ENCODE measurements around the gene CADPS2.

Gene CADPS2

DNA sequence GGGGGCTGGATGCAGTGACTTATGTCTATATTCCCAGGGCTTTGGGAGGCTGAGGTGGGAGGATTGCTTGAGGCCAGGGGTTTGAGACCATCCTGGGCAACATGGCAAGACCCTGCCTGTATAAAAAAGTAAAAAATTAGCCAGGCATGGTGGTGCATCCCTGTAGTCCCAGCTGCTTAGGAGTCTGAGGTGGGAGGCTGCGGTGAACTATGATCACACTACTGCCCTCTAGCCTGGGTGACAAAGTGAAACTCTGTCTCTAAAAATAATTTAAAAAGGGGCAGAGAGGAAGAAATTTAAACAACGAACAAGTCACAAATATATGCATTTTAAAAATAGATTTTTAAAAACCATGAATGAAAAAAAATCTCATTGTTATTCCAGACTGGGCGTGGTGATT lies 535.6 kb downstream of the CADPS2 start:
- no peak overlapping the region for H3K9ac ChIP-seq (ENCODE audit: low read depth, low read length)
- no peaks in the 10 kb centered on the region for H3K9me3 ChIP-seq (ENCODE audit: control insufficient read depth, insufficient read depth, low read length)
- H3K36me3 ChIP-seq (ENCODE audit: control insufficient read depth, insufficient read depth, low read length) = no peaks in the 10 kb centered on the region
- H3K27me3 ChIP-seq (ENCODE audit: control insufficient read depth, insufficient read depth, low read length) = no peaks in the 10 kb centered on the region
- peaks cover 23% of the 10 kb centered on the region for H3K4me1 ChIP-seq (ENCODE audit: control insufficient read depth, insufficient read depth, low read length)
- no peak overlapping the region for H3K4me3 ChIP-seq (ENCODE audit: low read depth, low read length)
- no peak overlapping the region for H3K27ac ChIP-seq (ENCODE audit: low read depth, low read length)

DNA sequence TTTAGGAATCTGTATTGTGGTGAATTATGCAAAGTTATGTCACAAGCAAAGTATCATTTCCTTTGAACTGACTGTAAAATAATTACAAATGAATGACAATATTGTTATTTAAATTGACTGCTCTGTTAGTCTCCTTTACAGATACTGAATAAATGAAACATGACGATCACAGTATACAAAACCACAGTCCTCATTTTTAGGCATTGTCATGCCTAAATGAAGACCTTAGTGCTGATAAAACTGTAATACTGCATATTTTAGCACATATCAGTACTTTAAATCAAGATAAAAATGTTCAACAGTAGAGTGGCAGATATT lies 542.0 kb downstream of the CADPS2 start:
- Histone ChIP-seq H3K27ac (ENCODE audit: low read depth, low read length) (no peak overlapping the region), H3K27me3 (ENCODE audit: control insufficient read depth, insufficient read depth, low read length) (no peaks in the 10 kb centered on the region), H3K9ac (ENCODE audit: low read depth, low read length) (no peak overlapping the region), H3K9me3 (ENCODE audit: control insufficient read depth, insufficient read depth, low read length) (no peaks in the 10 kb centered on the region), H3K4me1 (ENCODE audit: control insufficient read depth, insufficient read depth, low read length) (peaks cover 19% of the 10 kb centered on the region), H3K4me3 (ENCODE audit: low read depth, low read length) (no peak overlapping the region), H3K36me3 (ENCODE audit: control insufficient read depth, insufficient read depth, low read length) (no peaks in the 10 kb centered on the region)

DNA sequence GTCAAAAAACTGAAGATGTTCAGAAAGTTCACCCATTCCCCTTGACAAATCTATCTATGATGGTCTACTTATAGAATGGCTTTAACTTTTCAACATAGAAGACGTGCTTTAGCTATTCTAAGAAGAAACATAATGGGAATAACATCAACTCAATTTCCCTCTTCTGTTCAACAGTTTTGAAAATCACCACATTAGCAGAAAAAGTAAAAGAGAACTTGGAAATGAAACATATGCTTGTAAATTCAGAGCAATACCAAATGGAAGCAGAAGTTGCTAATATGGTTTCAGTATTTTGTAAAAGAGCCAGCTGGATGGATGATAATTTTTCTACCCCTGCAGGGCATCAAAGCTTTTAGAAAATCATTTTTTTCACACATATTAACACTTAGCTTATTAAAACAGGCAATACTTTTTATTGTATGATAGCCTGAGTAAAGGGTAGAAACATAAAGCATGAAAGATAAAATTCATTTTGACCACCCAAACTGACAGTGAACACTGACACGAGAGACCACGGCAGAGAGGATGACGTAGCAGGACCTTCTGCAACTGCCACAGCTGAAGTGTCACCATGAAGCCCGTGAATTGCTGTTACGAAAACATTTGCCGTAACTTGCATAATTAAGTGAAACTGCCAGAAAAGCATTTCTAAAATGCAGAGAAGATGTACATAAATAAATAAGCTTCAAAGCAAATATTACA lies 542.5 kb downstream of the CADPS2 start:
- no peak overlapping the region for H3K9ac ChIP-seq (ENCODE audit: low read depth, low read length)
- H3K4me3 ChIP-seq (ENCODE audit: low read depth, low read length) = no peak overlapping the region
- H3K9me3 ChIP-seq (ENCODE audit: control insufficient read depth, insufficient read depth, low read length) = no peaks in the 10 kb centered on the region
- H3K27ac ChIP-seq (ENCODE audit: low read depth, low read length) = no peak overlapping the region
- H3K36me3 ChIP-seq (ENCODE audit: control insufficient read depth, insufficient read depth, low read length) = no peaks in the 10 kb centered on the region
- H3K27me3 ChIP-seq (ENCODE audit: control insufficient read depth, insufficient read depth, low read length) = no peaks in the 10 kb centered on the region
- peaks cover 16% of the 10 kb centered on the region for H3K4me1 ChIP-seq (ENCODE audit: control insufficient read depth, insufficient read depth, low read length)

DNA sequence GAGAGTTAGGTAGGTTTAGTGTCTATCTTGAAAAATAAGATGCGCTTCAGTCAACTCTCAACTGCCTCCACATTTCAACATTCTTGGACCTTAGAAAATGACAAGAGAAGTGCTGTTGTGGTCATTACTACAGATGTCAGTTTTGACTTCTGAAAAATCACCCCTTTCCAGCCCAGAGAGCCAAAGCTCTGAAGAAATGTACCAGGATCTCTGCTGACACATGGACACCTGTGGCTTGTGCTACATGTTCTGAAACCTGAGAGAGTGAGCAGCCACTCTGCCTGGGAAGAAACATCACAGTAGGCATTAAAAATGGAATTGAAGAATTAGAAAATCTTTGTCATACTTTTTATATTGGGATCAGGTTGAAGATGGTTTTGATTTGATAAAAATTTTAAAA lies 545.8 kb downstream of the CADPS2 start:
- no peak overlapping the region for H3K9ac ChIP-seq (ENCODE audit: low read depth, low read length)
- H3K4me1 ChIP-seq (ENCODE audit: control insufficient read depth, insufficient read depth, low read length) = peaks cover 38% of the 10 kb centered on the region
- no peaks in the 10 kb centered on the region for H3K27me3 ChIP-seq (ENCODE audit: control insufficient read depth, insufficient read depth, low read length)
- H3K27ac ChIP-seq (ENCODE audit: low read depth, low read length) = no peak overlapping the region
- no peaks in the 10 kb centered on the region for H3K36me3 ChIP-seq (ENCODE audit: control insufficient read depth, insufficient read depth, low read length)
- no peak overlapping the region for H3K4me3 ChIP-seq (ENCODE audit: low read depth, low read length)
- H3K9me3 ChIP-seq (ENCODE audit: control insufficient read depth, insufficient read depth, low read length) = no peaks in the 10 kb centered on the region

DNA sequence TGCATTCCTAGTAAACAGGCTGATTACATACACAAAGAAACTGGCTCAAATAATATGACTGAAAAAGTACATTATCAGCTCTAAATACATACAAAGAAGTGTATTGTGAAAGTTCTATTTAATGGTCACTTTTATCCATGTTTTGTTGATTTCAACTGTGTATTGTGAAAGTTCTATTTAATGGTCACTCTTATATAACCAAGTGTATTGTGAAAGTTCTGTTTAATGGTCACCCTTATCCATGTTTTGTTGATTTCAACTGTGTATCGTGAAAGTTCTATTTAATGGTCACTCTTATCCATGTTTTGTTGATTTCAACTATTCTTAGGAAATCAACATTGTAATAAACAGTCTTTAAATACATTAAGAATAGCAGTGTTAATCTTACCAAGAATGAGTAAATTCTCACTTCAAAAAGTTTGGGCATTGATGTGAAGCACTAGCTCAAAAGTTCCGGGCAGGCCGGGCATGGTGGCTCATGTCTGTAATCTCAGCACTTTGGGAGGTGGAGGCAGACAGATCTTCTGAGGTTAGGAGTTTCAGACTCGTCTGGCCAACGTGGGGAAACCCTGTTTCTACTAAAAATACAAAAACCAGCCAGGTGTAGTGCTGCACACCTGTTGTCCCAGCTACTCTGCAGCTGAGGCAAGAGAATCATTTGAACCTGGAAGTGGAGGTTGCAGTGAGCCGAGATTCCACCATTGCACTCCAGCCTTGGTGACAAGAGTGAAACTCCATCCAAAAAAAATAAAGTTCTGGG lies 546.9 kb downstream of the CADPS2 start:
- Histone ChIP-seq H3K27ac (ENCODE audit: low read depth, low read length) (no peak overlapping the region), H3K27me3 (ENCODE audit: control insufficient read depth, insufficient read depth, low read length) (no peaks in the 10 kb centered on the region), H3K36me3 (ENCODE audit: control insufficient read depth, insufficient read depth, low read length) (no peaks in the 10 kb centered on the region), H3K4me3 (ENCODE audit: low read depth, low read length) (no peak overlapping the region), H3K4me1 (ENCODE audit: control insufficient read depth, insufficient read depth, low read length) (peaks cover 31% of the 10 kb centered on the region), H3K9me3 (ENCODE audit: control insufficient read depth, insufficient read depth, low read length) (no peaks in the 10 kb centered on the region), H3K9ac (ENCODE audit: low read depth, low read length) (no peak overlapping the region)

DNA sequence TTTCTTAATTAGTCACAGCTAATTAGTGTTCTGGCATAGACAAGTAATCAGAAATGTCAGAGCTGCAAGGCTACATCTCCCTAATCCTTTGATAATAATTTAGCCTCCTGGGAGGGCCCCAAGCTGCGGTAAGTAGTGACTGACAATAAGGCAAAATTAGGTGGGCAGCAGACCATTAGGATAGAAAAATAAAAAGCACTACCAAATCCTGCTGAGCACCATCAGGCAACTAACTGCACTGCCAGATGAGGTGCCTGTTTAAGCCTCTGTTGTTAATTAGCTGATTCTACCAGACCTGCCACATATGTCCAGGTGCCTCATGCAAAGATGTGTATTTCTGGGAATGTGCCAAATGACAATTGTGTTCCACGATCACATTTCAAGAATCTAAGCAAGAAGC lies 549.2 kb downstream of the CADPS2 start:
- Histone ChIP-seq H3K9me3 (ENCODE audit: control insufficient read depth, insufficient read depth, low read length) (no peaks in the 10 kb centered on the region), H3K4me3 (ENCODE audit: low read depth, low read length) (no peak overlapping the region), H3K36me3 (ENCODE audit: control insufficient read depth, insufficient read depth, low read length) (no peaks in the 10 kb centered on the region), H3K4me1 (ENCODE audit: control insufficient read depth, insufficient read depth, low read length) (peaks cover 21% of the 10 kb centered on the region), H3K27ac (ENCODE audit: low read depth, low read length) (peak overlapping the region; percentile 21), H3K27me3 (ENCODE audit: control insufficient read depth, insufficient read depth, low read length) (no peaks in the 10 kb centered on the region), H3K9ac (ENCODE audit: low read depth, low read length) (no peak overlapping the region)

DNA sequence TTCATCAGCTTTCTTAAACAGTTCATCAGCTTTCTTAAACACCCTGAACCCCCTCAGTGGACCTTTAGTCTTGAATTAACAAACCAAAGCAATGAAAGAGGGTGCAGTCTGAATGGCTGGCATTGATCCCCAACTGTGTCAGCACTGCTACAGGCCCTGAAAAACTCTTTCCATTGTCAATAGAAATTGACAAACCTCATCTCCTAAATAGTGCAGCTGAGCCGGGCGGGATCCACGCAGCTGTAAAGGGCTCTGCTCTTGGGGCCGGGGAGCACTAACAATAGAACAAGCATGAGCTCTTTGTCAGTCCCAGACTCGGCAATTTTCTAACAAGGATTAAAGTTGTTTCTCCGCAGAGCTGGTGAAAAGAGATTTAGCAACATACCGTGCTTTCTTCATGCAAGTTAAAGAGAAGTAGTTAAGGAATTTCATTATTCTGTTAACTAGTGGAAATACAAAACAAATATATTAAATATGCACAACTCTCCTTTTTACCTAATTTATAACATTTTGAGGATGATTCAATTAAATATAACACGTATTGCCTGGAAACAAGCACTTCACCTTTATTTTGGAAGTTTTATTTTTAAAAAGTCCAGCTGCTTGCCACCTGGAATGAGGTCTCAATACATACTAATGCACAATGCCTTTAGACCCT lies 557.0 kb downstream of the CADPS2 start:
- Histone ChIP-seq H3K27ac (ENCODE audit: low read depth, low read length) (peak overlapping the region; percentile 61), H3K4me3 (ENCODE audit: low read depth, low read length) (peak overlapping the region; percentile 15; the same call in 1 of the 2 replicates), H3K9ac (ENCODE audit: low read depth, low read length) (no peak overlapping the region), H3K4me1 (ENCODE audit: control insufficient read depth, insufficient read depth, low read length) (peaks cover 59% of the 10 kb centered on the region), H3K9me3 (ENCODE audit: control insufficient read depth, insufficient read depth, low read length) (no peaks in the 10 kb centered on the region), H3K36me3 (ENCODE audit: control insufficient read depth, insufficient read depth, low read length) (no peaks in the 10 kb centered on the region), H3K27me3 (ENCODE audit: control insufficient read depth, insufficient read depth, low read length) (no peaks in the 10 kb centered on the region)

DNA sequence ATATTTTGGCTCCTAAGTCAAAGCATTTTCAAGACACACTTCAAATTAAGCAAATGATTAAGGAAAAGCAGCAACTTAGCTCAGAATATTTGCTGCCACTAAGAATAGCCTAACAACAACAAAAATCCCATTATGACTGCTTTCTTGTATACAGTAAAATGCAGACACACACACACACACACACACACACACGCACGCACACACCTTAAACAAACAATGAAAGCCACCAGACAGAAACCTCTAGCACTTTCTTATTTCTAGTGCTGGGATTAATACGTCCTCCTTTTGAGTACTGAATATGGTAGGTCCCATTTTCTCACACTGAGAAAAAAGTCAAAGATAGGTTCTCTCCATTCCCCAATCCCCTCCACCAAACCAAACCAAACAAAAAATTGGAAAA lies 558.3 kb downstream of the CADPS2 start:
- H3K9ac ChIP-seq (ENCODE audit: low read depth, low read length) = no peak overlapping the region; the same call in 1 of the 2 replicates
- H3K4me1 ChIP-seq (ENCODE audit: control insufficient read depth, insufficient read depth, low read length) = peaks cover 59% of the 10 kb centered on the region
- no peaks in the 10 kb centered on the region for H3K9me3 ChIP-seq (ENCODE audit: control insufficient read depth, insufficient read depth, low read length)
- no peaks in the 10 kb centered on the region for H3K36me3 ChIP-seq (ENCODE audit: control insufficient read depth, insufficient read depth, low read length)
- H3K4me3 ChIP-seq (ENCODE audit: low read depth, low read length) = no peak overlapping the region
- no peaks in the 10 kb centered on the region for H3K27me3 ChIP-seq (ENCODE audit: control insufficient read depth, insufficient read depth, low read length)
- peak overlapping the region; percentile 61 for H3K27ac ChIP-seq (ENCODE audit: low read depth, low read length)

DNA sequence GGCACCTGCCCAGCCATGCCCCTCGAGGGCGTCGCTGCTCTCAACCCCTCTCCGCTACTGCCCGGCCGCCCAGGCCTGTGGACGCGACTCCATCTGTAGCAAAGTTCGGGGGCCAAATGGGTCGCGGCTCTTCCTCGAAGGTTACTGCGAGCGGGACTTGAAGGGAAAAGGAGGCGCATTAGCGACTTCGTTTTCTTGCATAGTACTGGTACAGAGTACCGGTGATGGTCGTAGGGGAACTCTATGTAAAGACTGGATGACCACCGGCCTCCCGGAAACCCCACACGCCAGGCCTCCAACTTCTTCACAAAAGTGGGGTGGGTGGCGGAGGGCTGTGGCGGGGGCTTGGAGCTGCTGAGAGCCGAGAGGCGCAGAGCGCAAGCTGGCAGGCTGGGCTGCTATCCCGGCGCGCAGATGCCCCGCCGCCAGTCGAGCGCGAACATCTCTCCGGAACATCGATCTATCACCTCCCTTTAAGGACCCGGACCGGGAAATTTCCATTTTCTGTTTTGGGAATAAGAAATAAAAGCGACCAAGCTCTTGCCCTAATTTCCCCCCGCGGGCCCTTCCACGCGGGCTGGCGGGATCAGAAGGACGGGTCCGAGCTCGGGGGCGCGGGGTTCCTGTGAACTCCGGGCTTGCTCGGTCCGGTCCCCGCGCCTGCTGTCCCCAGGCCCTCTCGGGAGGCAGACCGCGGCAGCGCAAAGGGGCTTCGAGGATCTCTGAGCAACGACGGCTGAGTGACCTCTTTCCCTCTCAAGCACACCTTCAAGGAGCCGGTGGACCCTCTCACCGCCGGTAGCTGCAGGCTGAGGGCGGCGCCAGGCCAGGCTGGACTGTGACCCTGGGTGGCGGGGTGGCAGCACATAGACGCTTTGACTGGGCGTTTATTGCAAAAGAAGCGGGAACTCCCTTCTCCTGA lies 569.5 kb downstream of the CADPS2 start:
- no peak overlapping the region; the same call in 1 of the 2 replicates for H3K9ac ChIP-seq (ENCODE audit: low read depth, low read length)
- H3K36me3 ChIP-seq (ENCODE audit: control insufficient read depth, insufficient read depth, low read length) = no peaks in the 10 kb centered on the region
- peak overlapping the region; percentile 64 for H3K4me3 ChIP-seq (ENCODE audit: low read depth, low read length)
- peaks cover 42% of the 10 kb centered on the region for H3K4me1 ChIP-seq (ENCODE audit: control insufficient read depth, insufficient read depth, low read length)
- H3K9me3 ChIP-seq (ENCODE audit: control insufficient read depth, insufficient read depth, low read length) = no peaks in the 10 kb centered on the region
- H3K27ac ChIP-seq (ENCODE audit: low read depth, low read length) = no peak overlapping the region
- H3K27me3 ChIP-seq (ENCODE audit: control insufficient read depth, insufficient read depth, low read length) = peaks cover 75% of the 10 kb centered on the region

DNA sequence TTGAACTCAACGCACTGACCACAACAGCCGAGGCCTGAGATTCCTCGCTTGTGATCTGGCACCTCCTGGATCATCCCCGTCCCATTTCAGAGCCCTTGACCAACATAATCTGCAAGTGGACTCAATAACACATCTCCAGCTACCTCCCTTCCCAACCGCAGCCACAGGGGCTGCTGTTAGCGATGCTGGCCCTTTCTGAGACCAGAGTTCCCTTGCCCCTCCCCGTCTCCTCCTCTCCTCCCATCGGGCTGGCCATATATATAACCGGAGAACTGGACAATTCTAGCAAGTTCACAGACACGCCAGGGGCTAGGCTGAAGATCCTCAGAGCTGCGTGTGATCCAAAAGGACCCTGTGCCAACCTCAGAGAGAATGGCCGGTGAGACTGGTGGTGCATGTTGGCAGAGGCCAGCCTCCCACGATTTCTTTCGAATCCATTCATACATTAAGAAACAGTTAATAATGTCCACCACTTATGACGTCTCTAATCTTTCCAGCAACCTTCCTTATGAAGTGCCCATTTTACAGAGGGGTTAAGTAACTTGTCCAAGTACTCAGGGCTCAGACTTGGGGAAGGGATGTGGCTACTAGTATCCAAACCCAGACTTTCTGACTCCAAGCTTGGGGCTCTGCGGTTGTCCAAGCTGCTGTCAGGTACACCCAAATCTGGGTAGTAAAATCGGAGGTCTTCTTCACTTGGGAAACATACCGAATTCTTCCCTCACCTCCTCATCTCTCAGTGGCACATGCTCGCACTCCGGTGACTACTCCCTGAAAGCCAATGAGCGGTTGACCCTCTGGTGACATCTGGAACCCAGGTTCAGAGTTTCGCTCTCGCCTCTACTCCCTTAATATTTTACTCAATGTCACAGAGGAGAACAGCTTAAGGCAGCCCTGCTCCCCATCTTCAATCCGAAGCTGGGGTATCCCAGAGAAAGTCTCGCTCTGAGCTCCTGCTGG lies 570.5 kb downstream of the CADPS2 start:
- peak overlapping the region; percentile 64 for H3K4me3 ChIP-seq (ENCODE audit: low read depth, low read length)
- H3K27ac ChIP-seq (ENCODE audit: low read depth, low read length) = no peak overlapping the region
- peaks cover 85% of the 10 kb centered on the region for H3K27me3 ChIP-seq (ENCODE audit: control insufficient read depth, insufficient read depth, low read length)
- H3K4me1 ChIP-seq (ENCODE audit: control insufficient read depth, insufficient read depth, low read length) = peaks cover 51% of the 10 kb centered on the region
- no peaks in the 10 kb centered on the region for H3K36me3 ChIP-seq (ENCODE audit: control insufficient read depth, insufficient read depth, low read length)
- no peak overlapping the region for H3K9ac ChIP-seq (ENCODE audit: low read depth, low read length)
- no peaks in the 10 kb centered on the region for H3K9me3 ChIP-seq (ENCODE audit: control insufficient read depth, insufficient read depth, low read length)

Data from HUES48 (cell line).